Measurements from ENCODE around the gene BRCC3. TPM values are rescaled to one million over a fixed set of nuclear protein-coding genes. Genes with fewer than 3 reads are reported as not detected.

The BRCC3 gene
- total RNA-seq, 2 experiments from 2014 or later = 12.6 to 12.8 TPM

DNA sequence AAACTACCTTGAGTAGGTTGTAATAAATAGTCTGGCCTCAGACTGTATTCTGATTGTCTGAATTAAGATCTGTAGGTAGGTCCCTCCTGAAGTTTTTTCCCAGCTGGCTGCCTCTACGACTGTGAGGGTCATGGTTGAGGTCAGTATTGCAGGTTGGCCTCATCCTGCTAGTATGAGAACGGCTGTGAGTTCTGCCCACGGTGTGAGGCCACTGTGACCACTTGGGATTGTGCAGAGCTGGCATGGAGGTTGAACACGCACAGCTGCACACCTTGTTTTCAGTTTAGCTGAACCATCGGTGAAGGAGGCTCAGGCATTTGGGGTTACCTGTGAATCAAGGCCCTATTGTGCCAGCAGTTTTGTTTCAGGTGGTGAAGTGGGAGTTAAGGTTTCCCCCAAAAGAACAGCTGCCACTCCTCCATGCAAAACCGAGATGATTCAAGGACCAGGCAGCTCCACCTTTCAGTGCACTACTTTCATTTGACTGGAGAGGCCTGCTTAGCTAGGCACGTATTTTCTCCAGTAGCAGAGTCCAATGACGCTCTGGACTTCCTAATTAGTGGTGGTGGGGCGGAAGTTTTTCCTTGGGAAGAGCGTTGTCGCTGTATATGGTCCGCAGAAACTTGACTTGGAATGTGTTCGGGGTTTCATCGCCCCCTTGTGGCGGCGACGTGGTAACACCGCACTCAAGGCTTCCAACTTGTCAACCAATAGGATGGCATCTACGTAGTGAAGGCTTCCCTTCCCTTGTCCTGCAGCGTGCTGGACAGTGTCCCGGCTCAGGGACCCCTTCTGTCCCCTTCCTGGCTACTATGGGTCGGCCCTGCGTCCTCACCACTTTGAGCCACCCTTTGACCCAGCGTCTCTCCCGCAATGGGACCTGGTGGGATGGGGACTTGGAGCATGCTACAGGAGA, 14.2 kb upstream of the BRCC3 start:
- H3K27ac ChIP-seq (ENCODE audit: low read depth in 1 of 2, low read length in 2 of 2) = no peak overlapping the region
- H3K9me3 Mint-ChIP-seq = no peaks in the 10 kb centered on the region
- DNase-seq (peak; percentile 19 to 79 (median 38)), ATAC-seq (ENCODE audit: poor library complexity) (peak; percentile 84)
- peak overlapping the region; percentile 35 for H3K4me3 ChIP-seq (ENCODE audit: low read length)
- peaks cover 14% of the 10 kb centered on the region for H3K4me1 ChIP-seq (ENCODE audit: insufficient read depth, low read length)
- ChIA-PET CTCF (interaction anchor here (0.9 to 2.6 kb wide), 2 partner anchors 8 to 77 kb away, joined by 5 to 9 read pairs; no protein-coding TSS in a partner anchor), POLR2A (interaction anchor here (1.1 to 1.2 kb wide), 2 partner anchors 12 to 30 kb away, joined by 4 to 5 read pairs; partner anchors contain the start of gene FUNDC2)
- peaks cover 16% of the 10 kb centered on the region for H3K36me3 ChIP-seq (ENCODE audit: insufficient read depth, low read length)
- H3K27me3 ChIP-seq (ENCODE audit: control insufficient read depth in 1 of 2, insufficient read depth in 2 of 2, low read length in 2 of 2) = no peaks in the 10 kb centered on the region
- TF ChIP-seq, protein P1, sequence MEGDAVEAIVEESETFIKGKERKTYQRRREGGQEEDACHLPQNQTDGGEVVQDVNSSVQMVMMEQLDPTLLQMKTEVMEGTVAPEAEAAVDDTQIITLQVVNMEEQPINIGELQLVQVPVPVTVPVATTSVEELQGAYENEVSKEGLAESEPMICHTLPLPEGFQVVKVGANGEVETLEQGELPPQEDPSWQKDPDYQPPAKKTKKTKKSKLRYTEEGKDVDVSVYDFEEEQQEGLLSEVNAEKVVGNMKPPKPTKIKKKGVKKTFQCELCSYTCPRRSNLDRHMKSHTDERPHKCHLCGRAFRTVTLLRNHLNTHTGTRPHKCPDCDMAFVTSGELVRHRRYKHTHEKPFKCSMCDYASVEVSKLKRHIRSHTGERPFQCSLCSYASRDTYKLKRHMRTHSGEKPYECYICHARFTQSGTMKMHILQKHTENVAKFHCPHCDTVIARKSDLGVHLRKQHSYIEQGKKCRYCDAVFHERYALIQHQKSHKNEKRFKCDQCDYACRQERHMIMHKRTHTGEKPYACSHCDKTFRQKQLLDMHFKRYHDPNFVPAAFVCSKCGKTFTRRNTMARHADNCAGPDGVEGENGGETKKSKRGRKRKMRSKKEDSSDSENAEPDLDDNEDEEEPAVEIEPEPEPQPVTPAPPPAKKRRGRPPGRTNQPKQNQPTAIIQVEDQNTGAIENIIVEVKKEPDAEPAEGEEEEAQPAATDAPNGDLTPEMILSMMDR (IDR thresholded peaks at IDR 0.05) = peak; percentile 69
- H3K9me3 ChIP-seq (ENCODE audit: control insufficient read depth in 1 of 2, insufficient read depth in 1 of 2, low read length in 2 of 2) = no peaks in the 10 kb centered on the region
- intact Hi-C loops (cut with DNase I, micrococcal nuclease) = loop anchor here (1.0 to 5.0 kb wide), 2 partner anchors 35 to 76 kb away; partner anchors contain the start of gene F8 (in 1 of the 2)
- H3K27ac Mint-ChIP-seq = peak overlapping the region; percentile 61
- H3K4me3 Mint-ChIP-seq = peak overlapping the region; percentile 85
- H3K4me1 Mint-ChIP-seq (ENCODE audit: low read depth) = peaks cover 16% of the 10 kb centered on the region
- peaks cover 32% of the 10 kb centered on the region for H3K36me3 Mint-ChIP-seq (ENCODE audit: low read depth)
- H3K27me3 Mint-ChIP-seq = no peaks in the 10 kb centered on the region

DNA sequence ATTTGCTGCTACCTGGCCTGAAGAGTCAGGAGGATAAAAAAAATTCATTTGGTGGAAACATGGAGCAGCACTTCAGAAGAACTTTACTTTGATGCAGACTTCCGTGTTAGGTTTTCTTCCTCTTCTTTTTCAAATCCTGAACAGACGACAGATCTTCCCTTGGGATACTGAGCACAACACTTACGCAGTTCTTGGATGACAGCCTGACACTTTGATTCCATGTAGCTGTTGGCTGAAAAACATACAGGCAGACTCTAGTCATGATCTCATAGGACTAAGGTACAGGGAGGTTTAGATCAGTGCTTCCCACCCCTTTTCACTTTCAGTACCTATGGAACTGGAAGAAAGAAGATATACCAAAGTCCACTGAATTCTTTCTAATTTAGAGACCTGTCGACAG, 9.5 kb upstream of the BRCC3 start:
- ATAC-seq (ENCODE audit: poor library complexity) (no peak), DNase-seq (no peak)
- ChIA-PET POLR2A (interaction anchor here (0.6 to 2.3 kb wide), 2 partner anchors 17 to 35 kb away, joined by 3 to 7 read pairs; partner anchors contain the start of gene FUNDC2), CTCF (no interaction called here)
- H3K4me1 Mint-ChIP-seq (ENCODE audit: low read depth) = peaks cover 9% of the 10 kb centered on the region
- no peak overlapping the region for H3K27ac Mint-ChIP-seq
- no peak overlapping the region for H3K4me3 Mint-ChIP-seq
- H3K9me3 Mint-ChIP-seq = no peaks in the 10 kb centered on the region
- H3K27ac ChIP-seq (ENCODE audit: low read depth in 1 of 2, low read length in 2 of 2) = no peak overlapping the region
- no peaks in the 10 kb centered on the region for H3K9me3 ChIP-seq (ENCODE audit: control insufficient read depth in 1 of 2, insufficient read depth in 1 of 2, low read length in 2 of 2)
- H3K27me3 Mint-ChIP-seq = no peaks in the 10 kb centered on the region
- H3K4me3 ChIP-seq (ENCODE audit: low read length) = no peak overlapping the region
- TF ChIP-seq, protein P1 (IDR thresholded peaks at IDR 0.05) = no peak
- H3K4me1 ChIP-seq (ENCODE audit: insufficient read depth, low read length) = peaks cover 10% of the 10 kb centered on the region
- H3K36me3 Mint-ChIP-seq (ENCODE audit: low read depth) = peaks cover 10% of the 10 kb centered on the region
- no peaks in the 10 kb centered on the region for H3K27me3 ChIP-seq (ENCODE audit: control insufficient read depth in 1 of 2, insufficient read depth in 2 of 2, low read length in 2 of 2)
- intact Hi-C loops (cut with DNase I, micrococcal nuclease) = no loop called here
- peaks cover 7% of the 10 kb centered on the region for H3K36me3 ChIP-seq (ENCODE audit: insufficient read depth, low read length)

DNA sequence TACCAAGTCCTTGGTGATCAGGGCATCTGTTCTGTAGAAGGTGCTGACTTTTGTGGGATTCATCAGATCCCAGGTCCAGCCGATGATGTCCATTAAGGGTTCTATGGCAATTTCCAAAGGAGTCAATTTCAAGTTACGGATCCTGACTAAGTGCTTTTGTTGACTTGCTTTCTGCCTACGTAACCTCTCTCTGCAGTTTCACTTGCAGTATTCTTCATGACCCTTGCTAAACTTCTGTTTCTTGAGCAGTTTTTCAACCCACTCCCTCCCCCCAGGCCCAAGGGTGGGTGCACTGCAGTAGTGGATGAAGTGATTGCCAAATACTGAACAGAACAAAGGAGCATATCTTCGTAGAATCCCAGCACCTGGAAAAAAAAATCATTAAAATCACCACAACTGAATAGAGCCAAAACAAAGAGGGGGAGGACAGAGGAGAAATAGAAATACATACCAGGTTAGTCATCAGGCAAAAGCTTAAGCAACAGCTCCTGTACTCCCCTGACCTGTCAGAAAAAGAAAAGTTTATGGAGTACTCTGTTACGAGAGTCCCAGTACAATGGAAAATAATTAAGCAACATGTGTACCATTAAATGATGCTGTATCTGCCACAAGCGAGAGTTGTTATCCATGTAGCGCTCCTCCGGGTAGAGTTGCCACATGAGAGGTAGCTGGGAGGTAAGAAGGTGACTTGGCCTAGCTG, 6.1 kb upstream of the BRCC3 start:
- POLR2A ChIA-PET = no interaction called here
- intact Hi-C loops (cut with DNase I, micrococcal nuclease) = no loop called here

More for the DNA sequence above, 6.1 kb upstream of the BRCC3 start:
- DNase-seq (no peak), ATAC-seq (ENCODE audit: poor library complexity) (no peak)
- Mint-ChIP-seq H3K36me3 (ENCODE audit: low read depth) (peaks cover 5% of the 10 kb centered on the region), H3K9me3 (no peaks in the 10 kb centered on the region), H3K4me1 (ENCODE audit: low read depth) (peaks cover 21% of the 10 kb centered on the region), H3K4me3 (no peak overlapping the region), H3K27me3 (no peaks in the 10 kb centered on the region), H3K27ac (no peak overlapping the region)
- Histone ChIP-seq H3K36me3 (ENCODE audit: insufficient read depth, low read length) (peaks cover 3% of the 10 kb centered on the region), H3K9me3 (ENCODE audit: control insufficient read depth in 1 of 2, insufficient read depth in 1 of 2, low read length in 2 of 2) (no peaks in the 10 kb centered on the region), H3K4me3 (ENCODE audit: low read length) (no peak overlapping the region), H3K27me3 (ENCODE audit: control insufficient read depth in 1 of 2, insufficient read depth in 2 of 2, low read length in 2 of 2) (no peaks in the 10 kb centered on the region), H3K27ac (ENCODE audit: low read depth in 1 of 2, low read length in 2 of 2) (no peak overlapping the region), H3K4me1 (ENCODE audit: insufficient read depth, low read length) (peaks cover 6% of the 10 kb centered on the region)
- TF ChIP-seq, protein P1 (IDR thresholded peaks at IDR 0.05) = no peak
- CTCF ChIA-PET = no interaction called here
